HG03432 (cell line): ENCODE measurements around the gene CDH24.
A peak's percentile ranks its signal among the peaks of the same experiment; 100 is the strongest.

ENCODE experiments used
- ATAC-seq: cut with Tn5 transposase; IDR thresholded peaks from one replicate; pipeline ENCODE4 v1.9.1; 2021; ENCODE audit warnings: mild to moderate bottlenecking, moderate library complexity; ENCODE audit not compliant: unreplicated experiment

Gene CDH24, protein sequence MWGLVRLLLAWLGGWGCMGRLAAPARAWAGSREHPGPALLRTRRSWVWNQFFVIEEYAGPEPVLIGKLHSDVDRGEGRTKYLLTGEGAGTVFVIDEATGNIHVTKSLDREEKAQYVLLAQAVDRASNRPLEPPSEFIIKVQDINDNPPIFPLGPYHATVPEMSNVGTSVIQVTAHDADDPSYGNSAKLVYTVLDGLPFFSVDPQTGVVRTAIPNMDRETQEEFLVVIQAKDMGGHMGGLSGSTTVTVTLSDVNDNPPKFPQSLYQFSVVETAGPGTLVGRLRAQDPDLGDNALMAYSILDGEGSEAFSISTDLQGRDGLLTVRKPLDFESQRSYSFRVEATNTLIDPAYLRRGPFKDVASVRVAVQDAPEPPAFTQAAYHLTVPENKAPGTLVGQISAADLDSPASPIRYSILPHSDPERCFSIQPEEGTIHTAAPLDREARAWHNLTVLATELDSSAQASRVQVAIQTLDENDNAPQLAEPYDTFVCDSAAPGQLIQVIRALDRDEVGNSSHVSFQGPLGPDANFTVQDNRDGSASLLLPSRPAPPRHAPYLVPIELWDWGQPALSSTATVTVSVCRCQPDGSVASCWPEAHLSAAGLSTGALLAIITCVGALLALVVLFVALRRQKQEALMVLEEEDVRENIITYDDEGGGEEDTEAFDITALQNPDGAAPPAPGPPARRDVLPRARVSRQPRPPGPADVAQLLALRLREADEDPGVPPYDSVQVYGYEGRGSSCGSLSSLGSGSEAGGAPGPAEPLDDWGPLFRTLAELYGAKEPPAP

DNA sequence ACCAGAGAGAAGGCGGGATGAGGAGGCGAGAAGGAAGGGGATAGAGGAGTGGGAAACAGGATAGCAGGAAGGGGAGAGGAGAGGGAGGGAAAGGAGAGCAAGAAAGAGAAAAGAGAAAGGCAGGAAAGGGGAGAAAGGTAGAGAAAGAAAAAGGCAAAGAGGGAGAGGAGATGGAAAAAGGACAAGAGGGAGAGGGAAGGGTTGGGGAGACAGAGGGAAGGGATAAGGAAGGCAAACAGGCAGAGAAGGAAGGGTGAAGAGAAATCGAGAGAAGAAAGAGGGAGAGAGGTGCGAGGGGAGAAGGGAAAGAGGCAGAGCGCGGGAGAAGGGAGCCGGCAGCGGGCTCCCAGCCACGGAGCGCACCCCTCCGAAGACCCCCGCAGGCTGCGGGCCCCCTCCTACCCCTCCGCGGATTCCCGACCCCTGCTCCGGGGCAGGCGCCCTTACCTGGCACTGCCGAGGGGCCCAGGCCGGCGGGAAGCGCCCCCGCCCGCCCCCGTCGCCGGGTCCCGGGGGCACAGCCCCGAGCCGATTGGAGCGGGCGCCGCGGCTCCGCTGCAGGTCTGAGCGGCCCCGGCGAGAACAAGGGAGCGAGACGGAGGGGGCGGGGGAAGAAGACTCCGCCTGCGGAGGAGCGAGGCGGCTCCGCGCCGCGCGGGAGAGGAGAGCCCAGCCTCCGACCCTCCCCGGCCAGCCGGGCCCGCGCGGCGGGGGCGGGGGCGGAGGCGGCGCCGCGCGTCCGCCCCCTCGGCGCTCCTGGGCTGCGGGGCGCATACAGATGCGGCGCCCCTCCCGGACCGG is at the start of gene CDH24:
CDH24 (minus strand) TSS at position 565 of the 801 bp plus-strand sequence. CDS start 1,787 bp downstream, outside the sequence.
- ATAC-seq, result peak; percentile 66

DNA sequence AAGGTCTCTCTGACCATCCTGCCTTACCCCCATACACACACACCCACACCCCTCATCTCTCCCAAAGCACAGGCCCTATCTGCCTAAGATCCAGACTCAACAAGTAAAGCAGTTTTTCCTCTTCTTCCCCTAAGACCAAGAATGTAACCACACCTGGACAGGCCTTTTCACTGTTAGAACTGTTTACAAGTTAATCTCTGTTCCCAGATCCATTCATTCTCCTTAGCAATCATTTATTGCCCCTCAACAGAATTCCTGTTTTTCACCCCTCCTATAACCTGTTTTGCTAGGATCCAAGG is 49.4 kb upstream of the CDH24 start:
- ATAC-seq, result no peak

DNA sequence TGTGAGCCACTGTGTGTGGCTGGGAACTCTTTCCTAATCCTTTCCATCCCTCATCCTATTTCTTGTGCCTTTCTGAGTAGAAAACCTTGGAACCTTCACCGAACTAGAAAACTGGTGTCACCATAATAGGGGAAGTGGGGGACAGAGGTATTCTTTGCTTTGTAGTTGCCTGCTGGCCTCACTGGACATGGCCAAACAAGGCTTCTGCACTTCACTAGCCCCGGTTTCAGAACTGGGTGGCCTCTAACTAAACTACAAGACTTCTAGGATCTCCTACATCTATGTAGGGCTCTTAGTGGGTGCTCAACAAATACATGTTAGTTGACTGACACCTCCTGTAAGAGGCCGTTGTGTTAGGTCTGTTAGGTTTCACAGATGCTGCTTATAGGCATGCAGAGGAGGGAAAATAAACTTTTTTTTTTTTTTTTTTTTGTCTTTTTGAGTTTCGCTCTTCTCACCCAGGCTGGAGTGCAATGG is 48.1 kb upstream of the CDH24 start:
- ATAC-seq, result no peak

DNA sequence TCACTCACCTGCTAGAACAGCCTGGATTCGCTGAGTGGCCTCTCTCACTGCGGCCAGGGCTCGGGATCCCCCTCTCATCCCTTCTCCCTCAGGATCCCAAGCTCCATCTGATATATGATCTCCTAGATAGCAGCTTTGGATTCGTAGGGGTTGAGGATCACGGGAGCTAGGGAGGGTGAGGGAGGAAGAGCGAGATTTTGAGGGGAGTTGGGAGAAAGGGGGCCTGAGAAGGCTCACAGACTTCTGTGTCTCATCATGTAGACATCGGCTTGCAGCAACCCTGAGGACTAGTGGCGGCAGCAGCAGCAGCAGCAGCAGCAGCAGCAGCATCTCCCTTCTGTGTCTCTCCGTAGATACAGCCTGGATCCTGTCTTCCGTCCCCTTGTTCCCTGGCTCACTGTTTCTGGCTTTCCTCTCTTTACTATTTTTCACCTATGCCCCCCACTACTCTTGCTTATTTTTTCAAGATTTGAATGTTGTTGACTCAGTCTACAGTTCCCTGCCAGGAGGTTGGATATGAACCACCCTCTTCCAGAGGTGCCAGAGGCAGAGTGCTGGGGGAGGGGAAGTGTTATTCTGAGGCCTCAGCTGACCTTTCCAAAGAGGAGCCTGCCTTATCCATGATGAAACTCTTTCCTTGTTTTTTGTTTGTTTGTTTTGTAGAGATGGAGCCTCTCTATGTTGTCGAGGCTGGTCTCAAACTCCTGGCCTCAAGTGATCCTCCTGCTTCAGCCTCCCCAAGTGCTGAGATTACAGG is 47.4 kb upstream of the CDH24 start, which contains the start of gene CIROP:
CIROP (minus strand) TSS at position 399 of the 757 bp plus-strand sequence; CDS start at position 330, 69 bp downstream.
- ATAC-seq, result no peak

DNA sequence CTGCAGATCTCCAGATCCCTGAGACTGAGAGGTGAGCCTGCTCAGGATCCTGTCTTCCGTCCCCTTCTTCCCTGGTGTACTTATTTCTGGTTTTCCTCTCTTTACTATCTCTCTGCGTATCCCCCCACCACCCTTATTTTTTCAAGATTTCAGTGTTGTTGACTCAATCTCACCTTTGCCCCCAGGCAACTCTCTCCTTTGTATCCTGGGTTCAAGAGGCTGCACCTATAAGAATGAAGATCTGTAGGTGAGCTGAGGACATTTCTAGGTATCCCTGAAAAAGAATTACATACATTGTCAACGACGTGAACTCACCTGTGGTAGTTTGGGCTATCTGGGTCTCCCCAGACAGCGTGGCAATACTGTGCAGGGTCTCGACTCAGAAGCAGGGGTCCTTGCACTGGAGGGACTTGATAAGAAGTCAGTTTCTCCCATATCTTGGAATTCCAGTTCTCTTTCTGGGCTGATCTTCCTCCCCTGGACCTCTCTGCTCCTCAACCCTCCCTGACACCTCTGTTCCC is 46.8 kb upstream of the CDH24 start:
- ATAC-seq, result no peak

DNA sequence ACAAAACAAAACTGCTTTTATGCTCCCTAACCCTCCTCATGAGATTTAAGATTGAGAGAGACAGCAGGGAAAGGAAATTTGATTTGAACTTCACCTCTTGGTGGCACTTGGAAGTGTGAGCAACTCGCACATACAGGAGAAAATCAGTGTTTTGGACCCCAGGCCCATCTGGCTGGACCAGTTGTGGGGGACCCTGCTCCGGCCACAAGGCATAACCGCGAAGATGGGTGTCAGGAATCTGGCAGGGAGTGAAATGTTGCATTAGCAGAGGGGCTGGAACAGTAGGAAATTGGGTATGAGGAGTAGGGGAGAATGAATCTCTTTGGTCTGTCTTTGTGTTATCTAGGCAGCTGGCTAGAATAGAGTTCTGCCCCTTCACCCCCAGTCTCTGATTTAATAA is 46.3 kb upstream of the CDH24 start:
- no peak for ATAC-seq

DNA sequence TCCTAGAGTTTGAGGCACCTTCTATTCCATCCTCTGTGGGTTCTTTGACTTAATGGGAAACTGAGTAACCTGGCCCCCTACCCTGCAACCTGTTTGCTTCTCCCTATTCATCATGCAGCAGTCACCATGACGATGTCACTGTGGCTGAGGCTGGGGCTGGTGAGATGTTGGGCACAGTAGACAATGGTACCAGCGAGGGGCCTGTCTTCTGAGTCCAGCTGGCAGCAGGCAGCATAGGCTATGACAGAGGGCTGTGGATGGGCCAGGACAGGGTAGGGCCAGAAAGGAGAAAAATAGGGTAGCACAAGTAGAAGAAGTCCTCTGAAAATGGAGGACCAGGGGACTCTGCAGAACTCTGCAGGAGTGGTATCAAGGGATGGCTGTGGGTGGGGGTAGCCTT is 45.5 kb upstream of the CDH24 start:
- no peak for ATAC-seq

DNA sequence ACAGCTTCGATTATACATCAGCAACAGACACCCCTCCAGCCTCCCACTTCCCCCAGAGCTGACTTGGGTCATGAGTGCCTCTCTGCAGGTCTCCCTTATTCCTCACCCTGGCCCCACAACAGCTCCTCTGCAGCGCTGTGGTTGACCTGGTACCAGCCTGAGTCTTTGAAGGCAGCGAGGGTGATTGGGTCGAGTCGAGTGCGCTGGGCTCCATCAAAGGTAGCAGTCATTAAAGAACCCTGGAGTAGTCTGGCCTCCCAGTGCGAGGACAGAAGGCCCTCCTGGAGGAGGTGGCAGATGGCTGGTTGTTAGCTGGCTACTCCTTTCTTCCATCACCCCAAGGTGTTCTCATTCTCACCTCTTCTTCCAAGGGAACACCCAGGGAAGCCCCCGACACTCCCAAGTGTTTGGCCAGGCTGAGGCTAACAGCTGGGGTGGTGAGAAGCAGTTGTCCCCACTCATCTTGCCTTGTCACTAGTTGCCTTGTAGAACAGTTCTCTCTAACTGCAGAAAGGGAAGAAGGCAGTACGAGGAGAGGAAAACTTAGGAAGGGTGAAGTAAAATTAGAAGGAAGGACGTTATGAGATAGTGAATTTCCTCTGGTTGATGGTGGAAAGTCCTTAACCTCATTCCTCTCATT is 44.8 kb upstream of the CDH24 start:
- ATAC-seq, result no peak

DNA sequence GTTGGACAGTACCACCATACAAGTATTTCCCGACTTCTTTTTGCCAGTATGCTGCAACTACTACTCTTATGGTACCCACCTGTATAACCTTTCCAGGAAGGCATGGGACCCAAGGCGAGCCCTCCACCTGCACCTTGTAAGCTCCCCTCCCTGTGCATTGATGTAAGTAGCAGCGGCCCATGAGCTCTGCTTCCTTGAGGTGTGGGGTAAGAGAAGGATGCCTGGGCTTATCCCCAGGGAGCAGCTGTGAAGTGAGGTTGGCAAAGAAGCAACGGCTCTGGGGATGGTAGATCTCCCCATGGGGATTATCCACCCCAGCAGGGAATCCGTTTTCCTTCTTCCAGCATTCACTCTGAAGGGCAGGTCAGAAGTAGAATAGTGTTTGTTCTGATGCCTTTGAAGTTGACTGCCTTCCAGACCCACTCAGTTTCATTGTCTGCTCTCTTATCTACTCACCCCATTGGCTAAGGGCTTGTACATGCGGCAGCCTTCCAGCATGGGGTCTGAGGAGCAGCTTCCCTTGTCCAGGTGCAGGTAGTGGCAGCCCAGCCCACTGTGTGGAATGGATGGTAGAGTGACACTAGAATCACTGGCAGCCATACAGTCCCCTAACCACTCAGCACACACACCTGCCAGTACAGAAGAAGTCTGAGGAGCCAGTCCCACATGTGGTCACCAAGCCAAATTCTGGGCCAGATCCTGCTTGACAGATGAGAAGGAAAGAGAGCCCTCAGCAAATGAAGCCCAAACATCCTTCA is 44.1 kb upstream of the CDH24 start:
- no peak for ATAC-seq

DNA sequence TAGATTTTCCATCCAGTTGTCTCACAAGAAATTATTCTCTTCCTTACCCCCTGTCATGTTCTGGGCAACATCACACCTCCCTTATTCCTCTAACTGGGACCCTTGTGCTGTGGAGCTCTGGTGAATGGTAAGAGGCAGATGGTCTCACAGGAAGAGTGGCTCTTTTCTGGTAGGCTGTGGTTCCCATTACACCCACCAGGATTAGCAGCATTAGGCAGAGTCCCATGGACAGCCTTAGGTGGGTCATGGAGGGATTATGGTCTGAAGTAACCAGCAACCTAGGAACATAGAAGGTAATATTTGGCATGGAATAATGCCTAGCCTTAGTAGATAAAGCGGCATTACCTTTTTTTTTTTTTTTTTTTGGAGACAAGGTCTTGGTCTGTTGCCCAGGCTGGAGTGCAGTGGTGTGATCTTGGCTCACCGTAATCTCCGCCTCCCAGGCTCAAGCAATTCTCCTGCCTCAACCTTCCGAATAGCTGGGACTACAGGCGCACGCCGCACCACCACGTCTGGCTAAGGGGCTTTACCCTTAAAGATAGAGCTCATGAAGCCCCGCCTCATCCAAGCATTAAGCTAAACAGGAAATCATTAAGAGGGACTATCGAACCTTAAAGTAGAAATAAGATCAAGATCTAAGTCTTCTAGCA is 42.0 kb upstream of the CDH24 start:
- no peak for ATAC-seq

DNA sequence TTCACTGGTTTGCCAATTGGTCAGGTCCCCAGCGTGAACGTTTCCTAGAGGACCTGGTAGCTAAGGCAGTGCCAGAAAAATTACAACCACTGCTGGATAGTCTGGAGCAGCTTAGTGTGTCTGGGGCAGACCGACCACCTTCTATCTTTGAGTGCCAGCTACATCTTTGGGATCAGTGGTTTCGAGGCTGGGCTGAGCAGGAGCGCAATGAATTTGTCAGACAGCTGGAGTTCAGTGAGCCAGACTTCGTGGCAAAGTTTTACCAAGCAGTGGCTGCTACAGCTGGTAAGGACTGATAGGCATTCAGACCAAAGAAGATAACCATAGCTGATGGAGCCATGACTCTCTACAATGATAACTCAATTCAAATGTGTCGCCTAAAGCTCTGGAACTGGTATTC is 40.5 kb upstream of the CDH24 start:
- ATAC-seq, result no peak

DNA sequence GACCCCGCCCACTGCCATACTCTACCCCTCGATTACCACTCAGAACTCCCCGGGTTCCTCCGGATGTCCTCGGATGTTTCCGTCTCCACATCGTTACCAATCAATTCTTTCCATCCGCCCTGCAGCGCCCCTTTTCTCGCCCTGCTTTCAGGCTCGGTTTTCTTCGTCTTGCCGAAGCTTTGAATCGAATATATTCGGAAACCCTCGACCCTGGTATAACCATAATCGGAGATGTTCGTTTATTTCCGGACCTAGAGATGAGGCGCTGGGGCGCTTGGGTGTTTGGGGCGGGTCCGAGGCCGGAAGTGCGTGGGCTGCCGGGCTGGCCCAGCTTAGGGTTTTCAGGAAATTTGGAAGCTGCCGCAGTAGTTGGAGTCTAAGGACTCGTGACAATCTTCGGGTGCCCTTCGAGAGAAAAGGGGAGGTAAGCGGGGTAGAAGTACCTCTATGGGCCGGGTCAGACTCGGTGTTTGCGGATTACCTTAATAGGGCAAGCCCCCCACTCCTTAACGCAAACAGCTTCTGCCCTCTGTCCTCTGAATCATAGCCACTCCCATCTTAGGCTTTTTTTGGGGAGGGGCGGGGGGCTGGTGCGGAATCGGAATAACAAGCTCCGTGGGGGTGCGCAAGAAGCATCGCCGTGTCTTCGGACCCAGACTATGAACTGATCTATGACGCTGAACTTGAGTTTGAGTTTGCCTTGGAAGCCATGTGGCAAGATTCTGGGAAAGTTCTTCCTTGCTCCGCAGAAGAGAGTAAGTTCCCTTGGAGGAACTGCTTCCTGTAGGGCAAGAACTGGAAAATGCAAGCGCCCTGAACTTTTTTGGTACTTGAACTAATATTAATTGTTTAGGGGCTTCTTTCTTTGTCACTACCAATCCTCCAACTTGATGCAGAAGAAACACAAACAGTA is 38.1 kb upstream of the CDH24 start, which contains the start of gene C14orf119:
C14orf119 (plus strand) TSS at position 310 of the 913 bp plus-strand sequence. CDS start 2,154 bp downstream, outside the sequence.
- ATAC-seq, result peak; percentile 91

DNA sequence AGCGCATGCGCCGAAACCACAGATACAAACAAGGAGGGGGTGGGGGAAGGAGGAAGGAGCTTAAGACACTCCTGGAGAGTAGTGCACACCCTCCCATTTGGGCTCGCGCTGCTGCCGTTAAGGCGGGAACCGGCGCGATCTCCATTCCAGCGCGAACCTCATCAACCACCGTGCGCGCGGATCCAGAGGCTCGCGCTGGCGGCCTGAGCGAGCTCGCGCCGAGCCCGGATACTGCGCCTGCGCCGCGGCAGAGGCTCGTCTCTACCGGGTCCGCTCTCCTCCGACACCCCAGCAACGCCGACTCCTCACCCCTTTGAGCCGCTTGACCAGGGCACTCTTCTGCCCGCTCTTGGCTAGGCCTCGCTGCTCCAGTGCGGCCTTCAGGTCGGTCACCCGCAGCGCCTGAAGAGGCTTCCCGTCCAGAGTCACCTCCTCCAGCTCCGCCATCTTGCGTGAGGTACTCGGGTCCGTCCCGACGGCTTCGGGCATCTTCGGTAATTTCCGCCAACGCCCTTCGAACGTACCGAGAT is 37.4 kb upstream of the CDH24 start, which contains the start of gene ACIN1:
ACIN1 (minus strand) TSS at position 471 of the 530 bp plus-strand sequence; CDS start at position 447, 24 bp downstream.
- ATAC-seq, result peak; percentile 42

DNA sequence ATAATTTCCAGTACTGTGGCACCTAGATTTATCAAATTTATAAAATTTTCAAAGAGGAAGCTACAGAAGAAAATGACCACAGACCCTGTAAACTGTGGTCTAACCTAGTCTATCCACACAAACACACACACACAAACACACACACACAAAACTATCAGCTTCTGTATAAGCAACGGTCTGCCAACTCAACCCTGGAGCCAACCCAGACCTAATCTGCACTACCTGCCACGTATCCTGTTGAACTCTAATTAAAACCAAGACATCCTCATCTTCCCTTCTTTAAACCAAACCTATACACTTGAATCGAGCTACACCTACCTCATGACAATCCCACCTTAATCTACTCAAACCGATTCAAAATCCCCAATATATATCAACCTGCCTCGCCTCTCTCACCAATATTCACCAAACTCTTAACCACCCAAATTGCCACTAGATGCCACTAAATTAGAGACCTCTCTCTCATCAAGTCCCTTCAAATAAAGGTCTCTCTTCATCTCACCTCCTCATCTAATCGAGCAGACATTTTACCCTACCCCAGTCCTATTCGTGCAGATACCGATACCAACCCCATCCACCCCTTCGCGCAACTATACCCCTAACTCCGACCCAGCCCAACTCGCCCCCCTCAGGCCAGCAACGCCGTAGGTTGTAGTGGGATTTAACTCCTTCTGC is 36.8 kb upstream of the CDH24 start:
- no peak for ATAC-seq

DNA sequence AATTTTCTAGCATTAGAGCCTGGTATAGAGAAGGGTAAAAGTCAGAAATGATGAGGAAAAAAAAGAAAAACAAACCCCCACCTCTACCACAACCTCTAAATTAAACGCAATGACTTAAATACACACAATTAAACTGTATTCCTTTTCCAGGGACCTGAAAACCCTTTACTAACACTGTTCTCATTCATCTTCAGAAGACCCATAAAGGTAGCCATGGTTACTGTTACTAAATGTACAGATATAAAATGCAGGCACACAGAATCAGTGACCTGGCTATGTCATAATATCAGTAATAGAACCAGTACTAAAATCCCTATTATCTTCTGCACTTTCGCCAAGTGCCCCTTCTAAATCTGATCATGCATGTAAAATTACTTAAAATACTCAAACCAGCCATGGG is 36.2 kb upstream of the CDH24 start:
- ATAC-seq, result no peak

DNA sequence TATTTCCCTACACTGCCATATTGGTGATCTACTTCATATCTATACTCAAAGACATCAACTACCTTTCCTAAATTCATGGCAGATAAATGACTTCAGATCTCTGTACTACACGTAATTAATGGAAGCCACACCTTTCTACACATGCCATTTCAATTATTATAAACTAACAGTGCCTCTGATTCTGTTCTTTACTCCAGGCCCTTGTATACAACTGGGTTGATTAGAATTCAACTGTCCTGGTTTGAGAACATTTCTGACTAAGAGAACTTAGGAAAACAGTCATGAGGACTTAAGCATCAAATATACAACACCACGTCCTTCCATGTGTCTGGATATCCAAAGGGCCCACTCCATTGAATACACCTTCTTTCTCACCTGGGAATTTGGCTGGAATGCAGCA is 35.8 kb upstream of the CDH24 start:
- ATAC-seq, result no peak
